ENCODE results near the gene IGSF23.
"Not testable (repeated sequence)": the region's sequence is repeated elsewhere in the genome, so short reads cannot be mapped to it uniquely, and the experiment has no call there.

The IGSF23 gene

DNA sequence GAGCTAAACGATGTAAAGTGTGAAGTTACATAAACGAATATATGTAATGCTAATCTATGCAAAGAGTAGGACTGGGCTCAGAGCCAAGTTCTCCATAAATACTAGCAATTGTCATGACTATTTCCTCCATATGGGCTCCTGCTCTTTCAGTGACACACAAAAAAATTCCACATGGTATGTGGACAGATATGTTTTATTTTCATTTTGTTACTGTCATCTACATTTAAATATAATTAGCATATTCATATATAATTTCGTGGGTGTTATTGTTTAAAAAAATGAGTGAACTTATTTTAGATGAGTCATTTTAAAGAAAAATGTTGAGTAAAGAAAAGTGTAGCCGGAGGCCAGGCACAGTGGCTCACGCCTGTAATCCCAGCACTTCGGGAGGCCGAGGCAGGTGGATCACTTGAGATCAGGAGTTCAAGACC lies 5.0 kb upstream of the IGSF23 start:
- H3K36me3 ChIP-seq (replicated peaks in 1 of 2; ENCODE audit: control insufficient read depth in 2 of 2, insufficient read depth in 2 of 2, low read length in 2 of 2): no peaks in the 10 kb centered on the region
- WGBS, 2 donors (ENCODE audit: extremely low coverage in 2 of 2, insufficient read length in 2 of 2, insufficient replicate concordance in 1 of 2): 100% methylated on average over 1 of the region's 7 CpGs; no CpG with 5 or more reads in 1 of the 2 donors
- H2BK5ac ChIP-seq (ENCODE audit: low read length): no peak overlapping the region
- H3K23ac ChIP-seq (ENCODE audit: low read depth, low read length, poor library complexity): no peak overlapping the region
- no peak overlapping the region for H3K14ac ChIP-seq (ENCODE audit: low read length)
- no peak overlapping the region for H3K18ac ChIP-seq (ENCODE audit: low read length)
- H3K9me3 ChIP-seq (replicated peaks in 1 of 2; ENCODE audit: control insufficient read depth in 2 of 2, insufficient read depth in 1 of 2, low read depth in 1 of 2, low read length in 2 of 2): no peaks in the 10 kb centered on the region
- no peak overlapping the region for H3K9ac ChIP-seq (ENCODE audit: low read depth, low read length, poor library complexity)
- no peak overlapping the region for H3K4ac ChIP-seq (ENCODE audit: low read length)
- no peak overlapping the region for H4K8ac ChIP-seq (ENCODE audit: low read depth, low read length)
- no peak overlapping the region for H2BK120ac ChIP-seq (ENCODE audit: low read depth, low read length)
- H3K27ac ChIP-seq (replicated peaks; ENCODE audit: low read length): no peak overlapping the region
- H3K4me1 ChIP-seq (ENCODE audit: control insufficient read depth in 2 of 2, insufficient read depth in 1 of 2, low read depth in 1 of 2, low read length in 2 of 2): no peaks in the 10 kb centered on the region
- H3K4me2 ChIP-seq (ENCODE audit: insufficient read depth, low read length, poor library complexity, severe bottlenecking): no peak overlapping the region
- H3K4me3 ChIP-seq (ENCODE audit: low read length in 2 of 2): no peak overlapping the region
- H2AK5ac ChIP-seq (ENCODE audit: low read depth, low read length): no peak overlapping the region
- no peaks in the 10 kb centered on the region for H3K27me3 ChIP-seq (ENCODE audit: control insufficient read depth in 3 of 3, insufficient read depth in 3 of 3, low read depth in 1 of 3, low read length in 3 of 3)
- no peak overlapping the region for H2AFZ ChIP-seq (ENCODE audit: low read length)
- DNase-seq (ENCODE audit: low spot score): no peak
- H3K79me1 ChIP-seq (ENCODE audit: low read depth, low read length): no peaks in the 10 kb centered on the region
- no peak overlapping the region for H2BK12ac ChIP-seq (ENCODE audit: low read length)
- H2BK15ac ChIP-seq (ENCODE audit: low read length): no peak overlapping the region
- no peak overlapping the region for H4K91ac ChIP-seq (ENCODE audit: low read depth, low read length, poor library complexity)

DNA sequence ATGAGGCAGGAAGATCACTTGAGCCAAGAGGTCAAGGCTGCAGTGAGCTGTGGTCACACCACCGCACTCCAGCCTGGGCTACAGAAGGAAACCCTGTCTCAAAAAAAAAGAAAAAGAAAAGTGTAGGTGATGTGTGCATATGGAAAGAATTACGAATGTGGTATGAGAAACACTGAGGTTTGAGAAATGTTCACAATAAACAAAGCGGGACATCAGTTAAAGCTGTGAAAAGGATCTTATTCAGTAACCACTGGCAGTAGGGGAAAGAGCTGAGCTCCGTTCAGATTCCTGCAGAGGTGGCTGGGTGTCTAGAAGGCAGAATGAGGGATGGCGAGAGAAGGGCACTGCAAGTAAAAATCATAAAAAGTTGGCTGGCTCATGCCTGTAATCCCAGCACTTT lies 4.1 kb upstream of the IGSF23 start:
- Histone ChIP-seq H3K9ac (ENCODE audit: low read depth, low read length, poor library complexity) (no peak overlapping the region), H2BK5ac (ENCODE audit: low read length) (no peak overlapping the region), H2BK12ac (ENCODE audit: low read length) (no peak overlapping the region), H3K18ac (ENCODE audit: low read length) (no peak overlapping the region), H3K79me1 (ENCODE audit: low read depth, low read length) (no peaks in the 10 kb centered on the region), H3K27ac (replicated peaks; ENCODE audit: low read length) (no peak overlapping the region), H4K91ac (ENCODE audit: low read depth, low read length, poor library complexity) (no peak overlapping the region), H3K4me2 (ENCODE audit: insufficient read depth, low read length, poor library complexity, severe bottlenecking) (no peak overlapping the region), H2AFZ (ENCODE audit: low read length) (no peak overlapping the region), H2BK15ac (ENCODE audit: low read length) (no peak overlapping the region), H3K4me1 (ENCODE audit: control insufficient read depth in 2 of 2, insufficient read depth in 1 of 2, low read depth in 1 of 2, low read length in 2 of 2) (no peaks in the 10 kb centered on the region), H3K23ac (ENCODE audit: low read depth, low read length, poor library complexity) (no peak overlapping the region), H2AK5ac (ENCODE audit: low read depth, low read length) (no peak overlapping the region), H4K8ac (ENCODE audit: low read depth, low read length) (no peak overlapping the region), H3K14ac (ENCODE audit: low read length) (no peak overlapping the region), H3K36me3 (replicated peaks in 1 of 2; ENCODE audit: control insufficient read depth in 2 of 2, insufficient read depth in 2 of 2, low read length in 2 of 2) (no peaks in the 10 kb centered on the region), H3K9me3 (replicated peaks in 1 of 2; ENCODE audit: control insufficient read depth in 2 of 2, insufficient read depth in 1 of 2, low read depth in 1 of 2, low read length in 2 of 2) (no peaks in the 10 kb centered on the region), H3K4ac (ENCODE audit: low read length) (no peak overlapping the region), H3K4me3 (ENCODE audit: low read length in 2 of 2) (no peak overlapping the region), H3K27me3 (ENCODE audit: control insufficient read depth in 3 of 3, insufficient read depth in 3 of 3, low read depth in 1 of 3, low read length in 3 of 3) (no peaks in the 10 kb centered on the region), H2BK120ac (ENCODE audit: low read depth, low read length) (no peak overlapping the region)
- DNase-seq (ENCODE audit: low spot score): no peak
- WGBS, 2 donors (ENCODE audit: extremely low coverage in 2 of 2, insufficient read length in 2 of 2, insufficient replicate concordance in 1 of 2): 100% methylated on average over 1 of the region's 5 CpGs; no CpG with 5 or more reads in 1 of the 2 donors

GRCh38 chr19:44610497-44610896 lies 2.9 kb upstream of the IGSF23 start:
- not testable (repeated sequence) for H3K9me3 ChIP-seq (replicated peaks in 1 of 2; ENCODE audit: control insufficient read depth in 2 of 2, insufficient read depth in 1 of 2, low read depth in 1 of 2, low read length in 2 of 2); H3K27ac ChIP-seq (replicated peaks; ENCODE audit: low read length); H3K4me2 ChIP-seq (ENCODE audit: insufficient read depth, low read length, poor library complexity, severe bottlenecking); H3K18ac ChIP-seq (ENCODE audit: low read length); H3K4me3 ChIP-seq (ENCODE audit: low read length in 2 of 2); H4K8ac ChIP-seq (ENCODE audit: low read depth, low read length); H2BK5ac ChIP-seq (ENCODE audit: low read length); H2BK12ac ChIP-seq (ENCODE audit: low read length); H3K4ac ChIP-seq (ENCODE audit: low read length); H2AK5ac ChIP-seq (ENCODE audit: low read depth, low read length); H3K36me3 ChIP-seq (replicated peaks in 1 of 2; ENCODE audit: control insufficient read depth in 2 of 2, insufficient read depth in 2 of 2, low read length in 2 of 2); H3K27me3 ChIP-seq (ENCODE audit: control insufficient read depth in 3 of 3, insufficient read depth in 3 of 3, low read depth in 1 of 3, low read length in 3 of 3); H2BK120ac ChIP-seq (ENCODE audit: low read depth, low read length); H2BK15ac ChIP-seq (ENCODE audit: low read length); H3K79me1 ChIP-seq (ENCODE audit: low read depth, low read length); H3K23ac ChIP-seq (ENCODE audit: low read depth, low read length, poor library complexity); DNase-seq (ENCODE audit: low spot score); H4K91ac ChIP-seq (ENCODE audit: low read depth, low read length, poor library complexity); H3K9ac ChIP-seq (ENCODE audit: low read depth, low read length, poor library complexity); H2AFZ ChIP-seq (ENCODE audit: low read length); H3K14ac ChIP-seq (ENCODE audit: low read length); H3K4me1 ChIP-seq (ENCODE audit: control insufficient read depth in 2 of 2, insufficient read depth in 1 of 2, low read depth in 1 of 2, low read length in 2 of 2)
- WGBS, 2 donors (ENCODE audit: extremely low coverage in 2 of 2, insufficient read length in 2 of 2, insufficient replicate concordance in 1 of 2): no CpG with 5 or more reads among the region's 5 CpGs

DNA sequence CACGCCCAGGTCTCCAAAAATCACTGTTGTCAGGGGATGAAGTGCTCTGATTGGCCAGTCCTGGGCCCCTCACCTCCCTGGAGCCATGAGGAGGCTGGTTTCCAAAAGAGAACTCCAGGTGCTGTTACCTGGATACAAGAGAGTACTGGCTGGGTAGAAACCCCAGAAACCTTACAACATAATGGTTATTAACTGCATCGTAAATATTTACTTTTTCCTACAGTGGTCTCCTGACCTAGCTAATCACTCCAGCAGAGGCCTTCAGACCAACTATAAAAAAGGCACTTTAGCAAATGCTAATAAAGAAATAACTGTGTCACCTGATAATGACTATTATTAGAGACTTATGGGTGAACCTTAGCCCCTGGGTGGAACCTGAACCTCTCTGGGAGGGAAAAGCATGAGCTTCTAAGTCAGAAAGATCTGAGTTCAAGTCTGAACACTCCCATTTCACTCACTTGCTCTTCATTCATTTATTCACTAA lies 1.5 kb upstream of the IGSF23 start:
- Histone ChIP-seq H3K4ac (ENCODE audit: low read length) (no peak overlapping the region), H3K79me1 (ENCODE audit: low read depth, low read length) (no peaks in the 10 kb centered on the region), H3K18ac (ENCODE audit: low read length) (no peak overlapping the region), H3K27me3 (ENCODE audit: control insufficient read depth in 3 of 3, insufficient read depth in 3 of 3, low read depth in 1 of 3, low read length in 3 of 3) (no peaks in the 10 kb centered on the region), H2BK120ac (ENCODE audit: low read depth, low read length) (no peak overlapping the region), H4K8ac (ENCODE audit: low read depth, low read length) (no peak overlapping the region), H3K4me3 (ENCODE audit: low read length in 2 of 2) (no peak overlapping the region), H2AK5ac (ENCODE audit: low read depth, low read length) (no peak overlapping the region), H2AFZ (ENCODE audit: low read length) (no peak overlapping the region), H3K27ac (replicated peaks; ENCODE audit: low read length) (no peak overlapping the region), H3K4me2 (ENCODE audit: insufficient read depth, low read length, poor library complexity, severe bottlenecking) (no peak overlapping the region), H3K14ac (ENCODE audit: low read length) (no peak overlapping the region), H3K4me1 (ENCODE audit: control insufficient read depth in 2 of 2, insufficient read depth in 1 of 2, low read depth in 1 of 2, low read length in 2 of 2) (no peaks in the 10 kb centered on the region), H2BK12ac (ENCODE audit: low read length) (no peak overlapping the region), H3K23ac (ENCODE audit: low read depth, low read length, poor library complexity) (no peak overlapping the region), H3K9ac (ENCODE audit: low read depth, low read length, poor library complexity) (no peak overlapping the region), H2BK15ac (ENCODE audit: low read length) (no peak overlapping the region), H3K36me3 (replicated peaks in 1 of 2; ENCODE audit: control insufficient read depth in 2 of 2, insufficient read depth in 2 of 2, low read length in 2 of 2) (no peaks in the 10 kb centered on the region), H3K9me3 (replicated peaks in 1 of 2; ENCODE audit: control insufficient read depth in 2 of 2, insufficient read depth in 1 of 2, low read depth in 1 of 2, low read length in 2 of 2) (no peaks in the 10 kb centered on the region), H4K91ac (ENCODE audit: low read depth, low read length, poor library complexity) (no peak overlapping the region), H2BK5ac (ENCODE audit: low read length) (no peak overlapping the region)
- no CpG with 5 or more reads among the region's 2 CpGs for WGBS, 2 donors (ENCODE audit: extremely low coverage in 2 of 2, insufficient read length in 2 of 2, insufficient replicate concordance in 1 of 2)
- no peak for DNase-seq (ENCODE audit: low spot score)
